Neuron (in vitro differentiated cells): ENCODE data around the gene ASIC1.
A peak's percentile ranks its signal among the peaks of the same experiment; 100 is the strongest.

Experiments used
- H2AFZ ChIP-seq: one replicate; pipeline ENCODE4 v1.6.1; 2013; ENCODE audit warnings: low read depth, mild to moderate bottlenecking, inconsistent platforms, low read length, moderate library complexity
- H3K27me3 ChIP-seq: one replicate; pipeline ENCODE4 v1.6.1; 2013; ENCODE audit warnings: low read length; ENCODE audit not compliant: insufficient read depth
- H3K36me3 ChIP-seq: one replicate; pipeline ENCODE4 v1.6.1; 2013; ENCODE audit warnings: low read length; ENCODE audit not compliant: insufficient read depth
- H3K4me1 ChIP-seq: one replicate; pipeline ENCODE4 v1.6.1; 2013; ENCODE audit warnings: low read length; ENCODE audit not compliant: insufficient read depth
- H3K4me3 ChIP-seq: 2 replicates; pipeline ENCODE4 v1.5.1; 2013; ENCODE audit warnings: mild to moderate bottlenecking, low read length, moderate library complexity
- H3K9me3 ChIP-seq: one replicate; pipeline ENCODE4 v1.6.1; 2013; ENCODE audit warnings: low read length

Gene ASIC1

DNA sequence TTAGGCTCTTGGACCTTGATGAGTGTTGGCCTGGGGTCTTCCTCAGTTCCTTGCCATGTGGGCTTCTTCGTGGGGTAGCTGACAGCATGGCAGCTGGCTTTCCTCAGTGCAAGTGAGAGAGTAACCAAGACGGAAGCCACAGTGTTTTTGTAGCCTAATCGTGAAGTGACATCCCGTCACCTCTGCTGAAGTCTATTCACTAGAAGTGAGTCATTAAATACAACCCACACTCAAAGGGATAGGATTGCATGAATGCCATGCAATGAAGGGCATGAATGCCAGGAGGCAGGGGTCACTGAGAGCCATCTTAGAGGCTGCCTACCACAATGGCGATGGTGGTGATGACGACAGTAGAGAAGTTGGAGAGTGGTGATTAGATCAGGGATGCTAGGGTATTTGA lies 13.5 kb upstream of the ASIC1 start:
- peaks cover 7% of the 10 kb centered on the region for H3K4me1 ChIP-seq
- no peak overlapping the region for H2AFZ ChIP-seq
- no peaks in the 10 kb centered on the region for H3K36me3 ChIP-seq
- H3K4me3 ChIP-seq: no peak overlapping the region
- no peaks in the 10 kb centered on the region for H3K9me3 ChIP-seq
- peaks cover 13% of the 10 kb centered on the region for H3K27me3 ChIP-seq

DNA sequence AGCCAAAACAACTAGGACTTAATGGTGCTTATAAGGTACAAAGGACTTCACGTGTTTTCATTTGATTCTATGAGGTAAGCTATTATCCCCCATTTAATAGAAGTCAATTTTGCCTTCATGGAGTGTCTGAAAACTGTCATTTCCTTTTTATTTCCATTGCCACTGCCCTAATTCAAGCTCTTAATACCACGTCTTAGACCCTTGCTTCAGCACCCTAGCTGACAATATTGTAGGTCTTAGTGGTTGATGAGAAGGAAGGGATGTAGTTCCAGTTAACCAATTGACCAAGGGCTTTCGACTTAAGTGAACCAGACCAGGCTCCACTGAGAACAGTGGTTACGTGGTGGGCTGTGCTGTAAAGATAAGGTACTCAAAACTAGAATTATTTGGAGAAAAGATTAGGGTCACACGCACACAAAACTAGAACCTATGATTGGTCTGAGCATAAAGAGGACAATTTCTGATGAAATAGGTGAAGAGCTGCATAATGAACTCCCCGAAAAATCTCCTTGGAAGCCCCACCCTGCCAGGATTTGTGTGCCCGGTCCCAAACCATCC lies 9.6 kb upstream of the ASIC1 start:
- H3K4me3 ChIP-seq: no peak overlapping the region
- H2AFZ ChIP-seq: no peak overlapping the region
- H3K9me3 ChIP-seq: no peaks in the 10 kb centered on the region
- H3K36me3 ChIP-seq: no peaks in the 10 kb centered on the region
- peaks cover 9% of the 10 kb centered on the region for H3K27me3 ChIP-seq
- peaks cover 19% of the 10 kb centered on the region for H3K4me1 ChIP-seq

DNA sequence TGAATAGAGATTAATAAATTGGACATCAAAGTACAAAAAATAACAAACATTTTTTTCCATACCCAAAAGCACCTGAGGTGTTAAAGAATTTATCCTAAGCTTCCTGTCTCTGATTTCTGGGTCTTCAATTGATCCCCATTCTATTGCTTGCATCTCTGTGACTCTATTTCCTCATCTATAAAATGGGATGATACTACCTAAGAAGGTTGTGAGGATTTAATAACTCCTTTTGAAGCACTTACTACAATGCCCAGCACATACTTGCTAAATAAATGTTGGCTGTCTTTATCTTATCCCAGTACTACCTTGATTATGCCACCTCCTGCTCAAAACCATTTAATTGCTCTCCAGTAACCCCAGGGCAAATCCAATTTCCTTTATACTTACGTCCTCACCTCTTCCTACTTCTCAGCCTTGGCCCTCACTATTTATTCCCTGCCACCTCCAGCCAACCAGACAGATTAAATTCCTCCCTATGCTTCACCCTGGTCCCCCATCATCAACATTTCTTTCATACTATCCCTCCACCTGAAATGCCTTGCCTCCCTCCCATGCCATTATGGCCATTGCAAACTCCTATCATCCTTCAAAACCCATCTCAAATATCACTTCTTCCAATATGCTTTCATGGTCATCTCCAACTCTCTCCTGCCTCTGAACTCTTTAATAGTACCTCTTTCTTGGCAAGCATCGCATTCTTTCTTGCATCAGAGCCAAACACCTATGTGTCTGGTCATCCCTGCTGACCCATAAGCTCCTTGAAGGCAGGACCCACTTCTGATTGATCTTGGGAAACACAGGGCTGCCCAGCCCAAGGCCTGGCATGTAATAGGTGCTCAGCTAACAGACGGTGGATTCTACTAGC lies 7.9 kb upstream of the ASIC1 start:
- H2AFZ ChIP-seq: no peak overlapping the region

DNA sequence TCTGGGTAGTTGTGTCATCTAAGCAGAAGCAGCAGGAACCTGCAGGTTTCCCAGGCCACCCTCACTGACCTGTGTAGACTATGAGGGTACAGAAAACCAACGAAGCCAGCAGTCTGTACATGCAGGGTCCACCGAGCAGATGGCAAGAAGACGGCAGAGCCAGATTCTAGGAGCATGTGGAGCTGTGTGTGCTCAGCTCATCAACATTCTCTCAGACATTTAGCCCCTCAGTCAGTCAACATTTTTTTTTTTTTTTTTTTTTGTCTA lies 7.3 kb upstream of the ASIC1 start:
- H3K4me1 ChIP-seq: peaks cover 12% of the 10 kb centered on the region
- H3K36me3 ChIP-seq: no peaks in the 10 kb centered on the region
- H3K4me3 ChIP-seq: no peak overlapping the region
- peaks cover 12% of the 10 kb centered on the region for H3K27me3 ChIP-seq
- no peaks in the 10 kb centered on the region for H3K9me3 ChIP-seq
- no peak overlapping the region for H2AFZ ChIP-seq

More for the DNA sequence above, 7.9 kb upstream of the ASIC1 start:
- no peak overlapping the region for H3K4me3 ChIP-seq
- no peaks in the 10 kb centered on the region for H3K36me3 ChIP-seq
- H3K27me3 ChIP-seq: peaks cover 12% of the 10 kb centered on the region
- peaks cover 12% of the 10 kb centered on the region for H3K4me1 ChIP-seq
- no peaks in the 10 kb centered on the region for H3K9me3 ChIP-seq

DNA sequence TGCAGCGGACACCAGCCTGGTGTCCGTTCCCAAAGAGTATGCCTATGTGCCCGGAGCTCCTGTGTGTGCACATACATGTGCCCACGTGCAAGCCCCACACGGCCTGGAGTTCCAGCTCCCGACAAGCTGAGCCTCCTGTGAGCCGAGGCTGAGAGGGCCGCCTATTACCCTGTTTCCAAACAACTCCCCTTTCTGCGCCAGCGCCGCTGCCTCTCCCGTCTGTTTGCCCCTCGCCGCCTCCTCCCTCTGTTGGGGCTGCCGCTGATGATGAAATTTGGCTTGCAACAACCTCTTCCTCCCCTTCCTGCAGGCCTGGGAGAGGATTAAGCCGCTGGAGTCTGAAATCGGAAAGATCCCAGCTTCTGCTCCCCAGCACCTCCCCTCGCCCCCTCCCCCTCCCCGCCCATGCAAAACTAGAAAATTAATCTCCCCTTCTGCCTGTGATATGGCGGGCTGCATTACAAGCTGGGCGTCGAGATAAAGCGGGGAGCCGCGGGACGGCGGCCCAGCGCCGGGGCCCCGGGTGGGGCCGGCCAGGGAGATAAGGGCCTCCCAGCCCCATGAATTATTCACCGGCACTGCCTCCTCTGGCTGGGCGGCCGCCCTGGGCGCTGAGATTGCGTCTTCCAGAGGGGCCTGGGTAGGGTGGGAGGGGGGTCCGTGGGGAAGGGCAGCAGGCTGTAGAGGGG lies 6.8 kb upstream of the ASIC1 start:
- peak overlapping the region; percentile 11 for H3K4me3 ChIP-seq
- peak overlapping the region; percentile 5 for H2AFZ ChIP-seq
- no peaks in the 10 kb centered on the region for H3K9me3 ChIP-seq
- H3K36me3 ChIP-seq: no peaks in the 10 kb centered on the region
- peaks cover 12% of the 10 kb centered on the region for H3K4me1 ChIP-seq
- peaks cover 12% of the 10 kb centered on the region for H3K27me3 ChIP-seq

DNA sequence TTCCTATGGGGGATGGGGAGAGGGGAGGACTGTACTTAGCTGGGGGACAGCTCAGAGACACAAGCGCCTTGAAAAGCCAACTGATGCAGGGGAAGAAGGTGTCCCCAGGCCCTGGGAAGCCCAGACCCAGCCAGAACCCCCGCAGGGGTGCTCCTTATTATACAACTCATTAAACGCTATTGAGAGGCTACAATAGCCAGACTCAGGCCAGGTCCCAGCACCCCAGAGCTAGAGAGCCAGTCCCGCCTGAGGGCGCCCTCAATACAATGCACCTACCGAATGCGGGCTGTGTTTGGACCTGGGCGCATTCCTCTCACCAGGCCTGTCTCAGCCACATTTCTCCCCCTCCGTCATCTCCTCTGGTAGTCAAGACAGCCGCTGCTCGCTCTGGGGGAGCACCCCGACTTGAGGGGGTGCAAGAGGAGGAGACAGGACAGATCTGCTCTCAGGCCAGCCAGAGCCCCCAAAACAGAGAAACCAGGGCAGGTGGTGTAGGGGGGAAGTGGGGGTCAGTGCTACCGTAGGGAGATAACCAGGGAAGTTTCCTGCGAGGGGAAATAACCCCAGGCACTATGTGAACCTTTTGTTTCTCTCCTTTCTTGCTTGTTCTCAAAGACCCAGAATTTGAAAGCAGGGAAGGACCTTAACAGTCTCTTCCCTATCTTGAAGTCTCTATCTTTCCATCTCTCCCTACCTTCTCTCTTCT lies 6.1 kb upstream of the ASIC1 start:
- Histone ChIP-seq H3K36me3 (no peaks in the 10 kb centered on the region), H3K9me3 (no peaks in the 10 kb centered on the region), H2AFZ (peak overlapping the region; percentile 5), H3K4me3 (no peak overlapping the region), H3K4me1 (peaks cover 14% of the 10 kb centered on the region), H3K27me3 (peaks cover 12% of the 10 kb centered on the region)

DNA sequence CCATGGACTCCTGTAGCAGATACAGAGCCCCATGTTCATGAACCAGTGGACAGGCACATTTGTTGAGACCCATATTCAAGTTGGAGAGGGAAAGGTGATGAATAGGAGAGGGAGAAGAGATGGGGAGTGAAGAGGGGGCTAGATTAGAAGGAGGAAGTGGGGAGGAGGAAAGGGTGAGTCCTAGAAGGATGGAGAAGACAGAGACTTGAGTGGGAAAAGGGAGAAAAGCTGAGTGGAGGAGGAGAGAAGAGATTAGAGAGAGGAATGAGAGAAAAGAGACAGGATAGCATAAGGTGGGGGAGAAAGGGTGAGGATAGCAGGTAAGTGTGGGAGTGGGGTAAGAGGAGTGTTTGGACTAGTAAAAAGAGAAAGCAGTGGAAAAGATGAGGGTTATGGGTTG lies 4.9 kb upstream of the ASIC1 start:
- peaks cover 8% of the 10 kb centered on the region for H3K27me3 ChIP-seq
- no peak overlapping the region for H2AFZ ChIP-seq
- H3K9me3 ChIP-seq: no peaks in the 10 kb centered on the region
- no peaks in the 10 kb centered on the region for H3K36me3 ChIP-seq
- no peak overlapping the region for H3K4me3 ChIP-seq
- peaks cover 19% of the 10 kb centered on the region for H3K4me1 ChIP-seq

DNA sequence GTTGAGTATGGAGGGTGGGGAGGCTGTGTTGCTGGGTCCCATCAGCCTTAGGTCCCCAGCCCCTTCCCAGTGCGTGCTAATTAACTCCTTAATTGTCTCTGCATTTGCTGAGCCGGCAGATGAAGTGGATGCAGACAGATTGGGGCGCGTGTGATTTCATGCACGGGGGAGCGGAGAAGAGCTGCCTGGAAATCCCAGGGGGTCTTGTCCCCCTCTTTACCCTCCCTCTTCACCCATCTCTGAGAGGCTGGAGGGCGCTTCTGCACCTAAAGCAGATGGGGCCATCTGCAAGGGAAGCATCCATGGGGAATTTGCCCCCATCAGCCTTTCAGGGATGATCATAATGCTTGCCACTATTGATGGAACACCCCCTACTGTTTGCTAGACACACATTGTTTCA lies 4.4 kb upstream of the ASIC1 start:
- Histone ChIP-seq H3K36me3 (no peaks in the 10 kb centered on the region), H2AFZ (no peak overlapping the region), H3K27me3 (peaks cover 8% of the 10 kb centered on the region), H3K9me3 (no peaks in the 10 kb centered on the region), H3K4me1 (peaks cover 19% of the 10 kb centered on the region), H3K4me3 (no peak overlapping the region)

DNA sequence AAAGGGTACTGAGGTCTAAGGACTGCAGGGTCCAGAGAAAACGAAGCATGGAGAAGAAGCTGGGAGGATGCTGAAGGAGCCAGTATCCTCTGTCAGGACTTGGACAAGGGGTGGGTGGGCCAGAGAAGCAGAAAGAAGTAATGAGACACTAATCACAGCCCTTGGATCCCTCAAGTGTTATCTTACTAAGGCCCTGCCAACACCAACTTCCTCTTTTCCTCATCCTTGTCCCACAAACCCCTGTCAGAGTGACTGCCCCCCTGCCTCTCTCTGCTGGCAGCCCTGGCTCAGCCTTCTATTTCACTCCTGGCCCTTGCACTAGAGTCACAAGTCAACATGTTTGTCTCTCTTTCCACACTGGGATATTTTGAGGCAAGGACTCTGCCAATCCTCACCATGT lies 3.8 kb upstream of the ASIC1 start:
- Histone ChIP-seq H3K9me3 (no peaks in the 10 kb centered on the region), H3K27me3 (peaks cover 8% of the 10 kb centered on the region), H3K36me3 (no peaks in the 10 kb centered on the region), H3K4me3 (no peak overlapping the region), H3K4me1 (peaks cover 23% of the 10 kb centered on the region), H2AFZ (no peak overlapping the region)

DNA sequence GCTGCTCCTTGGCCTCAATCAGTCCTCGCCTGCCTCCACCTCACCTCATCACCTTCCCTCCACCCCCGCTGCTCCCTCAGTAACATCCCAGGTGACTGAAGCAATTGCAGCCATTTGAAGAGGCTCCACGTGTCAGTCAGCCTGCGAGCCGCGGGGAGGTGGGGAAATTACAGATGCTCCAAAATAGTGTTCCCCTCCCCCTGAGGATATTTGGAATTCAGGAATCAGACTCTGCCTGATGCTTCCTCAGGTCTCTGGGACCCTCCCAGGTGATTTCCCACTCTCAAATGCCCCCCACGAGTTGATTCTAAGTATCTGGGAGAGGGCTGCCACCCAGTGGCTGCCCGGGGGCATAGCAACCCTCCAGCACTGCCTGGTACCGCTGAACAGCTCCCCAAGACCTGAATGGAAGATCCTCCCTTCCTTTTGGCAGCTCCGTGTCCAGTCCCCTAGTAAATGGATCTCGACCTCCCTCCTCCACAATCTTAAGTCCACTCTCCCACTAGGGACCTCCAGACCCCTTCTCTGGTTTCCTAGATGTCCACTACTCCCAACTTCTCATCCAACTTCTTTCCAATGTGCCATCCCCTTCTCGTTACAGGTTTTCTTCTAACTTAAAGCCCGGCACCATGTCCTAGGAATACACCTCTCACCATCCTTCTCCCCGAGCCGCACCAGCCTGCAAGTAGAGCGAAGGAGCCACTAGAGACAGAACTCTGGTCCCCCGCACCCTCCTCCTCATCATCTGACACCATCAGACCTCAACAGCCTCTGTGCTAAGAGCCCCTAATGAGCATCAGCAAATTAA lies 1.4 kb upstream of the ASIC1 start:
- Histone ChIP-seq H3K36me3 (peaks cover 6% of the 10 kb centered on the region), H3K9me3 (no peaks in the 10 kb centered on the region), H3K27me3 (peaks cover 8% of the 10 kb centered on the region), H2AFZ (no peak overlapping the region), H3K4me3 (no peak overlapping the region), H3K4me1 (peaks cover 19% of the 10 kb centered on the region)

DNA sequence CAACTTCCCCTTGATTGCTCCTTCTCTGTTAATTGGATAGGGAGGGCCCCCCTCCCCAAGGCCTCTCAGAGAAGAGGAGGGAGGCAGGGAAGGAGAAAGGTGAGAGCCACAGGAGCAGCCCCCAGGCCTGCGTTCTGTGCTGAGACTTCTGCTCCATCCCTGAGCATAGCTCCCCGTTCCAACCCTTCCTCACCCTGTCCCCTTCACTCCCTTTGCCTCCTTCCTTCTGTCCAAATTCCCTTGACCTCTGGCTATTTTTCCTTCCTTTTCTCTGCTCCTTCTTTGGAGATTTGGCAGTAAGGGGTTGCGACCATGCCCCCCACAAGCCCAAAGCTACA lies 788 bp upstream of the ASIC1 start:
- H3K9me3 ChIP-seq: no peaks in the 10 kb centered on the region
- peak overlapping the region; percentile 49 for H3K4me3 ChIP-seq
- H3K27me3 ChIP-seq: peaks cover 8% of the 10 kb centered on the region
- H3K4me1 ChIP-seq: peaks cover 13% of the 10 kb centered on the region
- peak overlapping the region; percentile 33 for H2AFZ ChIP-seq
- peaks cover 6% of the 10 kb centered on the region for H3K36me3 ChIP-seq

DNA sequence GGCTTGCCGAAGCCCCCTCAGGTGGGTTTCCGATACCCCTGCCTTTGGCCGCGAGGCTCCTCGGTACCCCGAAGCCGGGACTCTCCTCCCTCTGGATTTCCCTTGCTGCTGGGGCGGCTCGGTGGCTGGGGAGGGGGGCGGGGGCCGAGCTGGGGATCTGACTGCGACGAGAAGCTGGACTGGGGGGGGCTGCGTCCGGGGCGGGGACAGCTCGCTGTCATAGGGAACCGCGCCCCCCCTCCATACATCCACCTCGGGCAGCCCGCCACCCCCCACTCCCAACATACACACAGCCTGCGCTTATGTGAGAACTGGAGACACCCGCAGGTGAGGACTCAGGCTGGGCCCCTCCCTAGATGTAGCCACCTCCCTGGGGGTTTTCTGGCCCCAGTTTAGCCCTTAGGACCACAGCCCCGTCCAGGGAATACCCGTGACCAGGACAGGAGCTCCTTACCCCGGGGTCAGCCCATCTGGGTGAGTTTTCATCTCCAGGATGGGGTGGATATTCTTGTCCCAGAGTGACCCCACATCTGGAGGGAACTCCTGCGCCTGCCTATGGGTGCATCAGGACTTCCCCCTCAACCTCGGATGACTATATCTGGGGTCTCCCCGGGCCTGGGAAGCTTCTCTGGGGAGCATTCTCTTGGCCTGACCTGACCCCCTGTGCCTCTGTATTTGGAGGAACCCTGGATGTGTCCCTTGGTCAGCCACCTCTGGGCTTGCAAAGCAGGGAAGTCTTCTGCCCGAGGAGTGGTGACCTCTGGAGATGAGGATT lies 687 bp downstream of the ASIC1 start:
- Histone ChIP-seq H3K36me3 (peaks cover 6% of the 10 kb centered on the region), H3K9me3 (no peaks in the 10 kb centered on the region), H2AFZ (peak overlapping the region; percentile 33), H3K27me3 (peaks cover 3% of the 10 kb centered on the region), H3K4me3 (peak overlapping the region; percentile 49), H3K4me1 (peaks cover 11% of the 10 kb centered on the region)
